ENCODE measurements around the gene CCKAR. TPM values are rescaled to one million over a fixed set of nuclear protein-coding genes. Genes with fewer than 3 reads are reported as not detected.

The CCKAR gene
- total RNA-seq, 1 donor from 2014 or later, result not detected

- Mint-ChIP-seq H3K36me3 (ENCODE audit: low read depth) (no peaks in the 10 kb centered on the region), H3K4me3 (ENCODE audit: unreplicated experiment) (no peak overlapping the region), H3K27ac (ENCODE audit: unreplicated experiment) (no peak overlapping the region), H3K9me3 (ENCODE audit: low read depth) (peaks cover 7% of the 10 kb centered on the region), H3K4me1 (ENCODE audit: low read depth) (peaks cover 3% of the 10 kb centered on the region), H3K27me3 (ENCODE audit: low read depth) (no peaks in the 10 kb centered on the region)
- DNase-seq (ENCODE audit: low spot score), result no peak
- no peak for TF ChIP-seq CTCF (IDR thresholded peaks at IDR 0.05)
These were observed 38.7 kb downstream of the CCKAR start for GRCh38 chr4:26451597-26451996.

GRCh38 chr4:26450418-26450817 lies 39.9 kb downstream of the CCKAR start:
- Mint-ChIP-seq H3K27ac (ENCODE audit: unreplicated experiment) (no peak overlapping the region), H3K36me3 (ENCODE audit: low read depth) (no peaks in the 10 kb centered on the region), H3K4me3 (ENCODE audit: unreplicated experiment) (no peak overlapping the region), H3K4me1 (ENCODE audit: low read depth) (no peaks in the 10 kb centered on the region), H3K27me3 (ENCODE audit: low read depth) (no peaks in the 10 kb centered on the region), H3K9me3 (ENCODE audit: low read depth) (peaks cover 12% of the 10 kb centered on the region)
- no peak for TF ChIP-seq CTCF (IDR thresholded peaks at IDR 0.05)
- no peak for DNase-seq (ENCODE audit: low spot score)

DNA sequence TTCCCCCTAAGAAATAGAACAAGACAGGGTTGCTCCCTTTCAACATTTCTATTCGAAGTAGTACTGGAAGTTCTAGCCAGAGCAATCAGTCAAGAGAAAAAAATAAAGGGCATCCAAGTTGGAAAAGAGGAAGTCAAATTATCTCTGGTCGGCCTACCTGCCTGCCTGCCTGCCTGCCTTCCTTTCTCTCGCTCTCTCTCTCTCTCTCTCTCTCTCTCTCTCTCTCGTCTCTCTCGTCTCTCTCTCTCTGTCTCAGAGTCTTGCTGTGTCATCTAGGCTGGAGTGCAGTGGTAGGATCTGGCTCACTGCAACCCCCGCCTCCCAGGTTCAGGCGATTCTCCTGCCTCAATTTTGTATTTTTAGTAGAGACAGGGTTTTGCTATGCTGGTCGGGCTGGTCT lies 42.9 kb downstream of the CCKAR start:
- Mint-ChIP-seq H3K4me1 (ENCODE audit: low read depth) (no peaks in the 10 kb centered on the region), H3K27me3 (ENCODE audit: low read depth) (no peaks in the 10 kb centered on the region), H3K36me3 (ENCODE audit: low read depth) (peaks cover 7% of the 10 kb centered on the region), H3K27ac (ENCODE audit: unreplicated experiment) (no peak overlapping the region), H3K9me3 (ENCODE audit: low read depth) (peaks cover 17% of the 10 kb centered on the region), H3K4me3 (ENCODE audit: unreplicated experiment) (no peak overlapping the region)
- TF ChIP-seq CTCF (IDR thresholded peaks at IDR 0.05), result no peak
- no peak for DNase-seq (ENCODE audit: low spot score)

DNA sequence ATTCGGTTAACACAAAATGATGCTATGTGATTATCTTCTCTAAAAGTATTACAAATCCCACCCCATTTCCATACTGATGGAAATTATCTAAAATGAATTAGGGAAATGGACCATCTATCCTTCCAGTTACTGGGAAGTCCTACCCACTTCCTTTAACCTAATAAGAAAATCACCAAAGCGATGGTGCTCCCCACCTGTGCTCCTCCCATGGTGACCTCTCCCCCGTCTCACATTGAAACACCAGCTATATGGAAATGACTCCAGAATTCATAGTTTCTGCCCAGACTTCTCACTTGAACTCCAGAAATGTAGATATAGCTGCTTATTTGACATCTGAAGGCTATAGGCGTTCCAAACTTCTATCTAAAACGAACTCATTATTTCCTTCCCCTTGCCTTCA lies 48.5 kb downstream of the CCKAR start:
- no peak for TF ChIP-seq CTCF (IDR thresholded peaks at IDR 0.05)
- H3K4me1 Mint-ChIP-seq (ENCODE audit: low read depth), result peaks cover 13% of the 10 kb centered on the region
- no peak overlapping the region for H3K4me3 Mint-ChIP-seq (ENCODE audit: unreplicated experiment)
- H3K27me3 Mint-ChIP-seq (ENCODE audit: low read depth), result no peaks in the 10 kb centered on the region
- DNase-seq (ENCODE audit: low spot score), result no peak
- H3K27ac Mint-ChIP-seq (ENCODE audit: unreplicated experiment), result no peak overlapping the region
- H3K9me3 Mint-ChIP-seq (ENCODE audit: low read depth), result peaks cover 17% of the 10 kb centered on the region
- H3K36me3 Mint-ChIP-seq (ENCODE audit: low read depth), result peaks cover 9% of the 10 kb centered on the region

DNA sequence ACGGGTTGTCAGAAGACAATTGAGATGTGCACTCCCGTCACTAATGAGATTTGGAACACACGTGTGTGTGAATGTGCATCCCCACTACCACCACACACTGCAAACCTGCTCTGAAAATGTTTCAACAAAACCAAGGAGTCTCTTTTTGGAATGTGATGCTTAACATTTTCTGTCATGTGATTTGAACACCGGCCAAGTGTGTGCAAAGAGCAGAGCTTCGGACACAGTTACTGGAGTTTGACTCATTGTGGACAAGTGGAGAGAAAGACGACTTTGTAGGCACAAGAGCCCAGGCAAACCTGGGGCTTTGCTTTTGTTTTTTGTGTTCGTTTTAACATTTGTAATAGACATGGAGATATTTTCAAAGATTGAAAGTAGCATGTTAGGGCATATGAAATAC lies 49.2 kb downstream of the CCKAR start:
- H3K27ac Mint-ChIP-seq (ENCODE audit: unreplicated experiment), result peak overlapping the region; percentile 73
- H3K27me3 Mint-ChIP-seq (ENCODE audit: low read depth), result no peaks in the 10 kb centered on the region
- TF ChIP-seq CTCF (IDR thresholded peaks at IDR 0.05), result no peak
- DNase-seq (ENCODE audit: low spot score), result no peak
- H3K4me3 Mint-ChIP-seq (ENCODE audit: unreplicated experiment), result no peak overlapping the region
- peaks cover 11% of the 10 kb centered on the region for H3K9me3 Mint-ChIP-seq (ENCODE audit: low read depth)
- H3K36me3 Mint-ChIP-seq (ENCODE audit: low read depth), result peaks cover 9% of the 10 kb centered on the region
- H3K4me1 Mint-ChIP-seq (ENCODE audit: low read depth), result peaks cover 13% of the 10 kb centered on the region

Measured in chondrocyte (in vitro differentiated cells).